Loucy (cell line): ENCODE data around the gene CUX1.

Experiments used
- H2AFZ ChIP-seq: fragments of 200-600 bp; sonication (generic); 2 replicates; pipeline ENCODE4 v1.6.0; 2016; ENCODE audit warnings: antibody characterized with exemption, mild to moderate bottlenecking, low read length, moderate library complexity
- H3F3A ChIP-seq: fragments of 200-600 bp; 2 replicates; pipeline ENCODE4 v1.6.0; 2016; ENCODE audit warnings: antibody characterized with exemption, low read depth, mild to moderate bottlenecking
- H3K27me3 ChIP-seq: fragments of 200-600 bp; sonication (generic); 2 replicates; pipeline ENCODE4 v1.6.1; 2014; ENCODE audit warnings: low read length, mild to moderate bottlenecking; ENCODE audit not compliant: insufficient read depth, poor library complexity, severe bottlenecking
- H3K36me3 ChIP-seq: fragments of 200-600 bp; sonication (generic); 2 replicates; pipeline ENCODE4 v1.6.1; 2016; ENCODE audit warnings: low read length; ENCODE audit not compliant: insufficient read depth
- H3K4me1 ChIP-seq: fragments of 200-600 bp; sonication (generic); 2 replicates; pipeline ENCODE4 v1.5.1; 2014; ENCODE audit warnings: low read length, mild to moderate bottlenecking; ENCODE audit not compliant: insufficient read depth, poor library complexity, severe bottlenecking
- H3K4me2 ChIP-seq: fragments of 200-600 bp; sonication (generic); 2 replicates; pipeline ENCODE4 v1.6.0; 2014; ENCODE audit warnings: antibody characterized with exemption, low read length, low read depth, mild to moderate bottlenecking; ENCODE audit not compliant: poor library complexity, severe bottlenecking
- H3K4me3 ChIP-seq: fragments of 200-600 bp; sonication (generic); 2 replicates; pipeline ENCODE4 v1.5.1; 2014; ENCODE audit warnings: low read length, mild to moderate bottlenecking, mixed read lengths; ENCODE audit not compliant: poor library complexity, severe bottlenecking
- H3K79me2 ChIP-seq: fragments of 200-600 bp; sonication (generic); 2 replicates; pipeline ENCODE4 v1.6.1; 2014; ENCODE audit warnings: low read length; ENCODE audit not compliant: insufficient read depth
- H3K9ac ChIP-seq: fragments of 200-600 bp; sonication (generic); 2 replicates; pipeline ENCODE4 v1.6.0; 2014; ENCODE audit warnings: mild to moderate bottlenecking, low read depth, low read length, moderate library complexity; ENCODE audit not compliant: poor library complexity, severe bottlenecking
- H3K9me2 ChIP-seq: fragments of 200-600 bp; sonication (generic); replicated peaks from 2 replicates; pipeline ENCODE4 v1.6.1; 2016; ENCODE audit warnings: low read depth, low read length, mixed read lengths
- H3K9me3 ChIP-seq: fragments of 200-600 bp; sonication (generic); 2 replicates; pipeline ENCODE4 v1.6.1; 2014; ENCODE audit warnings: mild to moderate bottlenecking, antibody characterized with exemption, low read length, low read depth; ENCODE audit not compliant: insufficient read depth
- H4K20me1 ChIP-seq: fragments of 200-600 bp; sonication (generic); 2 replicates; pipeline ENCODE4 v1.6.0; 2014; ENCODE audit warnings: antibody characterized with exemption, low read length, mild to moderate bottlenecking; ENCODE audit not compliant: insufficient read depth, poor library complexity, severe bottlenecking
- CTCF ChIP-seq: fragments of 200-600 bp; sonication (generic); conservative IDR thresholded peaks from 2 replicates; pipeline ENCODE4 v1.5.1; 2014; ENCODE audit warnings: mild to moderate bottlenecking, antibody characterized with exemption, low read length
- EZH2phosphoT487 ChIP-seq: fragments of 200-600 bp; IDR thresholded peaks from 2 replicates; pipeline ENCODE4 v1.6.1; 2018; ENCODE audit warnings: antibody characterized with exemption, mild to moderate bottlenecking, moderate library complexity, borderline replicate concordance

Gene CUX1

GRCh38 chr7:102296179-102296438 lies 478.7 kb downstream of the CUX1 start:
- no peak overlapping the region for H3K4me2 ChIP-seq
- no peaks in the 10 kb centered on the region for H3K27me3 ChIP-seq
- no peak overlapping the region for H3K9ac ChIP-seq
- no peaks in the 10 kb centered on the region for H3K9me2 ChIP-seq
- no peak for TF ChIP-seq CTCF
- no peak overlapping the region for H2AFZ ChIP-seq
- H3K4me3 ChIP-seq, result no peak overlapping the region
- no peaks in the 10 kb centered on the region for H3K36me3 ChIP-seq
- no peaks in the 10 kb centered on the region for H3K9me3 ChIP-seq
- no peaks in the 10 kb centered on the region for H3K79me2 ChIP-seq
- no peaks in the 10 kb centered on the region for H4K20me1 ChIP-seq
- no peaks in the 10 kb centered on the region for H3F3A ChIP-seq
- H3K4me1 ChIP-seq, result no peaks in the 10 kb centered on the region

- Histone ChIP-seq H3K9me2 (no peaks in the 10 kb centered on the region), H3K4me1 (no peaks in the 10 kb centered on the region), H3K9me3 (no peaks in the 10 kb centered on the region), H4K20me1 (no peaks in the 10 kb centered on the region), H3K79me2 (no peaks in the 10 kb centered on the region), H3K4me2 (no peak overlapping the region), H3K4me3 (no peak overlapping the region), H3F3A (no peaks in the 10 kb centered on the region), H3K36me3 (no peaks in the 10 kb centered on the region), H2AFZ (no peak overlapping the region), H3K9ac (no peak overlapping the region), H3K27me3 (no peaks in the 10 kb centered on the region)
- TF ChIP-seq EZH2phosphoT487, result no peak
- no peak for TF ChIP-seq CTCF
Measured at GRCh38 chr7:102296514-102296913, 479.1 kb downstream of the CUX1 start.

GRCh38 chr7:102297487-102298218 lies 480.2 kb downstream of the CUX1 start:
- Histone ChIP-seq H3K79me2 (no peaks in the 10 kb centered on the region), H2AFZ (no peak overlapping the region), H3K4me3 (no peak overlapping the region), H3K27me3 (no peaks in the 10 kb centered on the region), H3K36me3 (no peaks in the 10 kb centered on the region), H3K4me2 (no peak overlapping the region), H3K4me1 (no peaks in the 10 kb centered on the region), H4K20me1 (no peaks in the 10 kb centered on the region), H3K9me3 (no peaks in the 10 kb centered on the region), H3F3A (no peaks in the 10 kb centered on the region), H3K9me2 (no peaks in the 10 kb centered on the region), H3K9ac (no peak overlapping the region)
- TF ChIP-seq EZH2phosphoT487, result no peak
- no peak for TF ChIP-seq CTCF
